ENCODE measurements around the gene SPINK4.

- TF ChIP-seq, protein P1, sequence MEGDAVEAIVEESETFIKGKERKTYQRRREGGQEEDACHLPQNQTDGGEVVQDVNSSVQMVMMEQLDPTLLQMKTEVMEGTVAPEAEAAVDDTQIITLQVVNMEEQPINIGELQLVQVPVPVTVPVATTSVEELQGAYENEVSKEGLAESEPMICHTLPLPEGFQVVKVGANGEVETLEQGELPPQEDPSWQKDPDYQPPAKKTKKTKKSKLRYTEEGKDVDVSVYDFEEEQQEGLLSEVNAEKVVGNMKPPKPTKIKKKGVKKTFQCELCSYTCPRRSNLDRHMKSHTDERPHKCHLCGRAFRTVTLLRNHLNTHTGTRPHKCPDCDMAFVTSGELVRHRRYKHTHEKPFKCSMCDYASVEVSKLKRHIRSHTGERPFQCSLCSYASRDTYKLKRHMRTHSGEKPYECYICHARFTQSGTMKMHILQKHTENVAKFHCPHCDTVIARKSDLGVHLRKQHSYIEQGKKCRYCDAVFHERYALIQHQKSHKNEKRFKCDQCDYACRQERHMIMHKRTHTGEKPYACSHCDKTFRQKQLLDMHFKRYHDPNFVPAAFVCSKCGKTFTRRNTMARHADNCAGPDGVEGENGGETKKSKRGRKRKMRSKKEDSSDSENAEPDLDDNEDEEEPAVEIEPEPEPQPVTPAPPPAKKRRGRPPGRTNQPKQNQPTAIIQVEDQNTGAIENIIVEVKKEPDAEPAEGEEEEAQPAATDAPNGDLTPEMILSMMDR (IDR thresholded peaks at IDR 0.05), result no peak
- no peak for TF ChIP-seq POLR2AphosphoS5 (IDR thresholded peaks at IDR 0.05)
- TF ChIP-seq POLR2A (IDR thresholded peaks at IDR 0.05), result no peak
Measured at GRCh38 chr9:33248606-33249005, 8.6 kb downstream of the SPINK4 start.
